ENCODE measurements around the gene KLRC2.
"Not testable (repeated sequence)": the region's sequence is repeated elsewhere in the genome, so short reads cannot be mapped to it uniquely, and the experiment has no call there.

KLRC2 gene

DNA sequence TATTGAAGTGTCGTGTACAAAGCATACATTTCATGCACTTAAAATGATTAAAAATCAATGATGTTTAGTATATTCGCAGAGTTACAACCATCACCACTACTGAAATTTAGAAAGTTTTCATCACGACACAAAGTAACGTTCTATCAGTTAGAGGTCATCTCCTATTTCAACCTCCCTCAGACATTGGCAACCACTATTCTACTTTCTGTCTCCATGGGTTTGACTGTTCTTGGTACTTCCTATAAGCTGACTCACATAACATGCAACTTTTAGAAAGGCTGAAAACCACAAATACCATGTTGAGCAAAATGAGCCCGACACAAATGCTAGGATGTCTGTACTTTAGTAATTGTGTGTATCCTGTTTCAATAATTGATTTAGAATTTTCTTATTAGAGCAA is 10.2 kb upstream of the KLRC2 start:
- not testable (repeated sequence) for H3K4me3 ChIP-seq (ENCODE audit: low read depth in 1 of 5, low read length in 5 of 5); H3K4me1 ChIP-seq (ENCODE audit: control insufficient read depth in 5 of 5, insufficient read depth in 5 of 5, low read length in 5 of 5); H3K9me3 ChIP-seq (ENCODE audit: control insufficient read depth in 5 of 5, low read length in 5 of 5)

GRCh38 chr12:10441144-10441543 is 5.3 kb upstream of the KLRC2 start:
- H3K9me3 ChIP-seq (ENCODE audit: control insufficient read depth in 5 of 5, low read length in 5 of 5); H3K4me1 ChIP-seq (ENCODE audit: control insufficient read depth in 5 of 5, insufficient read depth in 5 of 5, low read length in 5 of 5); H3K27me3 ChIP-seq (ENCODE audit: control insufficient read depth in 5 of 5, insufficient read depth in 4 of 5, low read length in 5 of 5); H3K9ac ChIP-seq (ENCODE audit: low read length in 5 of 5); H3K36me3 ChIP-seq (ENCODE audit: control insufficient read depth in 5 of 5, insufficient read depth in 5 of 5, low read length in 5 of 5); H3K27ac ChIP-seq (ENCODE audit: low read depth, low read length); H3K4me3 ChIP-seq (ENCODE audit: low read depth in 1 of 5, low read length in 5 of 5): not testable (repeated sequence)

More for the DNA sequence above, 10.2 kb upstream of the KLRC2 start:
- not testable (repeated sequence) for H3K27ac ChIP-seq (ENCODE audit: low read depth, low read length); H3K27me3 ChIP-seq (ENCODE audit: control insufficient read depth in 5 of 5, insufficient read depth in 4 of 5, low read length in 5 of 5); H3K36me3 ChIP-seq (ENCODE audit: control insufficient read depth in 5 of 5, insufficient read depth in 5 of 5, low read length in 5 of 5); H3K9ac ChIP-seq (ENCODE audit: low read length in 5 of 5)

GRCh38 chr12:10439608-10440274 is 3.9 kb upstream of the KLRC2 start:
- not testable (repeated sequence) for H3K27ac ChIP-seq (ENCODE audit: low read depth, low read length); H3K27me3 ChIP-seq (ENCODE audit: control insufficient read depth in 5 of 5, insufficient read depth in 4 of 5, low read length in 5 of 5); H3K4me3 ChIP-seq (ENCODE audit: low read depth in 1 of 5, low read length in 5 of 5); H3K9me3 ChIP-seq (ENCODE audit: control insufficient read depth in 5 of 5, low read length in 5 of 5); H3K4me1 ChIP-seq (ENCODE audit: control insufficient read depth in 5 of 5, insufficient read depth in 5 of 5, low read length in 5 of 5); H3K36me3 ChIP-seq (ENCODE audit: control insufficient read depth in 5 of 5, insufficient read depth in 5 of 5, low read length in 5 of 5); H3K9ac ChIP-seq (ENCODE audit: low read length in 5 of 5)

GRCh38 chr12:10437601-10438000 is 1.8 kb upstream of the KLRC2 start:
- H3K9ac ChIP-seq (ENCODE audit: low read length in 5 of 5); H3K9me3 ChIP-seq (ENCODE audit: control insufficient read depth in 5 of 5, low read length in 5 of 5); H3K36me3 ChIP-seq (ENCODE audit: control insufficient read depth in 5 of 5, insufficient read depth in 5 of 5, low read length in 5 of 5); H3K4me3 ChIP-seq (ENCODE audit: low read depth in 1 of 5, low read length in 5 of 5); H3K27me3 ChIP-seq (ENCODE audit: control insufficient read depth in 5 of 5, insufficient read depth in 4 of 5, low read length in 5 of 5); H3K4me1 ChIP-seq (ENCODE audit: control insufficient read depth in 5 of 5, insufficient read depth in 5 of 5, low read length in 5 of 5); H3K27ac ChIP-seq (ENCODE audit: low read depth, low read length): not testable (repeated sequence)

GRCh38 chr12:10430623-10431022 is 5.2 kb downstream of the KLRC2 start:
- H3K27ac ChIP-seq (ENCODE audit: low read depth, low read length); H3K9ac ChIP-seq (ENCODE audit: low read length in 5 of 5); H3K4me3 ChIP-seq (ENCODE audit: low read depth in 1 of 5, low read length in 5 of 5); H3K27me3 ChIP-seq (ENCODE audit: control insufficient read depth in 5 of 5, insufficient read depth in 4 of 5, low read length in 5 of 5); H3K4me1 ChIP-seq (ENCODE audit: control insufficient read depth in 5 of 5, insufficient read depth in 5 of 5, low read length in 5 of 5); H3K9me3 ChIP-seq (ENCODE audit: control insufficient read depth in 5 of 5, low read length in 5 of 5); H3K36me3 ChIP-seq (ENCODE audit: control insufficient read depth in 5 of 5, insufficient read depth in 5 of 5, low read length in 5 of 5): not testable (repeated sequence)

GRCh38 chr12:10425938-10426337 is 9.9 kb downstream of the KLRC2 start:
- H3K4me1 ChIP-seq (ENCODE audit: control insufficient read depth in 5 of 5, insufficient read depth in 5 of 5, low read length in 5 of 5); H3K9me3 ChIP-seq (ENCODE audit: control insufficient read depth in 5 of 5, low read length in 5 of 5); H3K9ac ChIP-seq (ENCODE audit: low read length in 5 of 5); H3K27ac ChIP-seq (ENCODE audit: low read depth, low read length); H3K27me3 ChIP-seq (ENCODE audit: control insufficient read depth in 5 of 5, insufficient read depth in 4 of 5, low read length in 5 of 5); H3K4me3 ChIP-seq (ENCODE audit: low read depth in 1 of 5, low read length in 5 of 5); H3K36me3 ChIP-seq (ENCODE audit: control insufficient read depth in 5 of 5, insufficient read depth in 5 of 5, low read length in 5 of 5): not testable (repeated sequence)

DNA sequence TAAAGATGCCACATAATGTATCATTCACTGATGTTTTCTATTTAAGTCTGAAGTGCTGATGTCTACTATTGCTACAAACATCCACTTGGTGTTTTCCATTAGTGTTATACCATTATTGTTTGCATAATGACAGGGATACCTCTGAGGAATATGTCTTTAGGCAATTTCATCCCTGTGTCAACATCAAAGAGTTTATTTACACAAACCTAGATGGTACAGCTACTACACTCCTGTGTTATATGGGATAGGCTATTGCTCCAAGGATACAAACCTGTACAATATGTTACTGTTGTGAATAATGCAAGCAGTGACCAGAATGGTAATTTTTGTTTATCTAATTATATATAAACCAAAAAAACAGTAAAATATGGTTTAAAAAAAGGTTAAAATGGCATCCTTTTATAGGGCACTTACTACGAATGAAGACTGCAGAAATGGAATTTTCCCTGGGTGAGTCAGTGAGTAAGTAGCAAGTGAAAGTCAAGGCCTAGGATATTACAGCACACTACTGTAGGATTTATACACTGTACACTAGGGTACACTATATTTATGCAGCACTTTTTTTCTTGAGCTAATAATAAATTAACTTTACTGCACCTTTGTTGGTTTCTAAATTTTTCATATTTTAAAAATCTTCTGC is 11.4 kb downstream of the KLRC2 start:
- H3K4me1 ChIP-seq (ENCODE audit: control insufficient read depth in 5 of 5, insufficient read depth in 5 of 5, low read length in 5 of 5); H3K9ac ChIP-seq (ENCODE audit: low read length in 5 of 5); H3K9me3 ChIP-seq (ENCODE audit: control insufficient read depth in 5 of 5, low read length in 5 of 5); H3K27me3 ChIP-seq (ENCODE audit: control insufficient read depth in 5 of 5, insufficient read depth in 4 of 5, low read length in 5 of 5); H3K27ac ChIP-seq (ENCODE audit: low read depth, low read length); H3K36me3 ChIP-seq (ENCODE audit: control insufficient read depth in 5 of 5, insufficient read depth in 5 of 5, low read length in 5 of 5); H3K4me3 ChIP-seq (ENCODE audit: low read depth in 1 of 5, low read length in 5 of 5): not testable (repeated sequence)

GRCh38 chr12:10422159-10422558 is 13.7 kb downstream of the KLRC2 start:
- not testable (repeated sequence) for H3K4me3 ChIP-seq (ENCODE audit: low read depth in 1 of 5, low read length in 5 of 5); H3K27ac ChIP-seq (ENCODE audit: low read depth, low read length); H3K36me3 ChIP-seq (ENCODE audit: control insufficient read depth in 5 of 5, insufficient read depth in 5 of 5, low read length in 5 of 5); H3K9me3 ChIP-seq (ENCODE audit: control insufficient read depth in 5 of 5, low read length in 5 of 5); H3K9ac ChIP-seq (ENCODE audit: low read length in 5 of 5); H3K4me1 ChIP-seq (ENCODE audit: control insufficient read depth in 5 of 5, insufficient read depth in 5 of 5, low read length in 5 of 5); H3K27me3 ChIP-seq (ENCODE audit: control insufficient read depth in 5 of 5, insufficient read depth in 4 of 5, low read length in 5 of 5)

DNA sequence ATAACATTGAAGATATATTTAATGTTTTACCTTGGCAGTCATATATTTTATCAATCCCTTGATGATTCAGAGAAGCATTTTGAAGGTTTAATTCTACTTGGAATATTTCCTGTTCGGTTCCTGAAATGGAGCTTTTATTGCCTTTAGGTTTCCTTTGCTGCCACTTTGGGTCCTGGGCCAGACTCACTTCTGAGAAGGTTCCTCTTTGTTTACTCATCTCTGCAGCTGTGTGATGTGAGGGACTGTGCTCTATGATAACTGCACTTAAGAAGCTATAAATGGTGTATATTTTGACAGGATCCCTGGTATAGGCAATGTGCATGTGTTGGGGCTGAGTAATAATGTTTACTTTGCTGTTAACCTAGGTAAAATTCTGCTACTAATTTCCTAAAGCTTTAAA is 15.5 kb downstream of the KLRC2 start, which contains the start of gene KLRC3:
KLRC3 (minus strand) TSS at position 262 of the 400 bp plus-strand sequence; CDS start at position 217, 45 bp downstream.
- H3K27ac ChIP-seq (ENCODE audit: low read depth, low read length); H3K27me3 ChIP-seq (ENCODE audit: control insufficient read depth in 5 of 5, insufficient read depth in 4 of 5, low read length in 5 of 5); H3K9ac ChIP-seq (ENCODE audit: low read length in 5 of 5); H3K4me1 ChIP-seq (ENCODE audit: control insufficient read depth in 5 of 5, insufficient read depth in 5 of 5, low read length in 5 of 5); H3K9me3 ChIP-seq (ENCODE audit: control insufficient read depth in 5 of 5, low read length in 5 of 5); H3K4me3 ChIP-seq (ENCODE audit: low read depth in 1 of 5, low read length in 5 of 5); H3K36me3 ChIP-seq (ENCODE audit: control insufficient read depth in 5 of 5, insufficient read depth in 5 of 5, low read length in 5 of 5): not testable (repeated sequence)

DNA sequence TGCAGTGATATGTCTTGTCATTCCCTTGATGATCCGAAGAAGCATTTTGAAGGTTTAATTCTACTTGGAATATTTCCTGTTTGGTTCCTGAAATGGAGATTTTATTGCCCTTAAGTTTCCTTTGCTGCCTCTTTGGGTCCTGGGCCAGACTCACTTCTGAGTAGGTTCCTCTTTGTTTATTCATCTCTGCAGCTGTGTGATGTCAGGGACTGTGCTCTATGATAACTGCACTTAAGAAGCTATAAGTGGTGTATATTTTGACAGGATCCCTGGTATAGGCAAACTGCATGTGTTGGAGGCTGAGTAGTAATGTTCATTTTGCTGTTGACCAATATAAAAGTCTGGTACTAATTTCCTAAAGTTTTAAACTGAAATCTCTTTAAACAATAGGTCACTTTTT is 26.4 kb downstream of the KLRC2 start, which contains the start of gene KLRC4:
KLRC4 (minus strand) TSS at position 366 of the 400 bp plus-strand sequence; CDS start at position 184, 182 bp downstream.
- Histone ChIP-seq H3K4me1 (ENCODE audit: control insufficient read depth in 5 of 5, insufficient read depth in 5 of 5, low read length in 5 of 5) (no peaks in the 10 kb centered on the region), H3K4me3 (ENCODE audit: low read depth in 1 of 5, low read length in 5 of 5) (no peak within 1 kb of the TSS), H3K9ac (ENCODE audit: low read length in 5 of 5) (no peak within 1 kb of the TSS)

More for the DNA sequence above, 26.4 kb downstream of the KLRC2 start, which contains the start of gene KLRC4:
- H3K27ac ChIP-seq (ENCODE audit: low read depth, low read length) = no peak within 1 kb of the TSS
- no peaks in the 10 kb centered on the region for H3K36me3 ChIP-seq (ENCODE audit: control insufficient read depth in 5 of 5, insufficient read depth in 5 of 5, low read length in 5 of 5)
- peaks cover 0 to 3% (median 0%) of the 10 kb centered on the region in 5 donors for H3K9me3 ChIP-seq (ENCODE audit: control insufficient read depth in 5 of 5, low read length in 5 of 5)
- no peaks in the 10 kb centered on the region for H3K27me3 ChIP-seq (ENCODE audit: control insufficient read depth in 5 of 5, insufficient read depth in 4 of 5, low read length in 5 of 5)

All from subcutaneous abdominal adipose tissue (tissue), 5 donors.